Activated T-helper 2 cell treated with anti-CD3 and anti-CD28 coated beads, Interferon-gamma antibody, Interleukin-2, Interleukin-4, amounts not matched to agents 10 μg/mL and 5 μg/mL and 100 μg/mL, durations not matched to agents 14 hours and 24 hours and 36 hours (primary cell): ENCODE measurements around the gene IFI16. TPM values are rescaled to one million over a fixed set of nuclear protein-coding genes. Genes with fewer than 3 reads are reported as not detected.

Experiments
- DNase-seq: peaks from one replicate; pipeline ENCODE4 v3.0.0; 2021; ENCODE audit warnings: low spot score
- H3K27ac Mint-ChIP-seq: one replicate; pipeline ENCODE4 v1.8.0; 2021; ENCODE audit warnings: mixed read lengths
- H3K27me3 Mint-ChIP-seq: one replicate; pipeline ENCODE4 v1.8.0; 2021; ENCODE audit warnings: low read depth, mixed read lengths
- H3K36me3 Mint-ChIP-seq: one replicate; pipeline ENCODE4 v1.8.0; 2021; ENCODE audit warnings: low read depth, mixed read lengths
- H3K4me1 Mint-ChIP-seq: one replicate; pipeline ENCODE4 v1.8.0; 2021; ENCODE audit warnings: low read depth, mixed read lengths
- H3K4me3 Mint-ChIP-seq: one replicate; pipeline ENCODE4 v1.8.0; 2021; ENCODE audit warnings: low read depth, mild to moderate bottlenecking, moderate library complexity, mixed read lengths
- H3K9me3 Mint-ChIP-seq: one replicate; pipeline ENCODE4 v1.8.0; 2021; ENCODE audit warnings: mixed read lengths
- intact Hi-C: fragments of 100-400 bp; cut with micrococcal nuclease; formaldehyde crosslinking; loops from one replicate; pipeline ENCODE4 v1.15.1; 2023
- total RNA-seq: library from RNA; stranded (reverse); gene quantifications from 2 replicates; pipeline ENCODE4 v1.2.3, GENCODE V29; 2022

Gene IFI16
- total RNA-seq, result 108 and 113 TPM in 2 replicates

- Mint-ChIP-seq H3K27ac (peak within 1 kb of the TSS; percentile 99), H3K4me3 (peak within 1 kb of the TSS; percentile 96), H3K36me3 (peaks cover 81% of the 10 kb centered on the region), H3K9me3 (no peaks in the 10 kb centered on the region), H3K27me3 (no peaks in the 10 kb centered on the region), H3K4me1 (peaks cover 57% of the 10 kb centered on the region)
- intact Hi-C loops, result loop anchor here (1.0 to 10.0 kb wide), 10 partner anchors 41 to 1875 kb away; partner anchors contain the start of genes DCAF8, ETV3 and PYHIN1
- DNase-seq, result peak; percentile 70
These were observed at the start of gene IFI16 for GRCh38 chr1:159009704-159010361. IFI16 (plus strand) TSS chr1:159009907; CDS start chr1:159014681, 4,774 bp downstream.

GRCh38 chr1:158961178-158961577 is 48.5 kb upstream of the IFI16 start:
- Mint-ChIP-seq H3K4me1 (peaks cover 3% of the 10 kb centered on the region), H3K27ac (no peak overlapping the region), H3K9me3 (peaks cover 17% of the 10 kb centered on the region), H3K4me3 (no peak overlapping the region), H3K27me3 (no peaks in the 10 kb centered on the region), H3K36me3 (peaks cover 63% of the 10 kb centered on the region)
- DNase-seq, result no peak
- intact Hi-C loops, result no loop called here

- no peak for DNase-seq
- Mint-ChIP-seq H3K4me3 (no peak overlapping the region), H3K36me3 (peaks cover 76% of the 10 kb centered on the region), H3K27ac (no peak overlapping the region), H3K9me3 (peaks cover 21% of the 10 kb centered on the region), H3K27me3 (no peaks in the 10 kb centered on the region), H3K4me1 (peaks cover 6% of the 10 kb centered on the region)
- intact Hi-C loops, result no loop called here
These were observed 46.7 kb upstream of the IFI16 start for GRCh38 chr1:158962983-158963382.

GRCh38 chr1:158969166-158969565 is 40.5 kb upstream of the IFI16 start:
- no peaks in the 10 kb centered on the region for H3K27me3 Mint-ChIP-seq
- no peak overlapping the region for H3K4me3 Mint-ChIP-seq
- peaks cover 39% of the 10 kb centered on the region for H3K36me3 Mint-ChIP-seq
- intact Hi-C loops, result loop anchor here (1.0 to 2.0 kb wide), 6 partner anchors 26 to 150 kb away; partner anchors contain the start of genes IFI16 and MNDA
- H3K27ac Mint-ChIP-seq, result peak overlapping the region; percentile 81
- no peak for DNase-seq
- peaks cover 26% of the 10 kb centered on the region for H3K4me1 Mint-ChIP-seq
- H3K9me3 Mint-ChIP-seq, result peaks cover 21% of the 10 kb centered on the region

- Mint-ChIP-seq H3K27me3 (no peaks in the 10 kb centered on the region), H3K9me3 (peaks cover 19% of the 10 kb centered on the region), H3K27ac (peak overlapping the region; percentile 81), H3K4me3 (no peak overlapping the region), H3K36me3 (peaks cover 37% of the 10 kb centered on the region), H3K4me1 (peaks cover 29% of the 10 kb centered on the region)
- intact Hi-C loops, result loop anchor here (1.0 to 10.0 kb wide), 7 partner anchors 27 to 325 kb away; partner anchors contain the start of genes IFI16 and MNDA
- DNase-seq, result no peak
These were observed 39.9 kb upstream of the IFI16 start for GRCh38 chr1:158969855-158970254.

GRCh38 chr1:158972841-158973240 is 36.9 kb upstream of the IFI16 start:
- peaks cover 33% of the 10 kb centered on the region for H3K4me1 Mint-ChIP-seq
- no peak for DNase-seq

GRCh38 chr1:158976219-158976618 is 33.5 kb upstream of the IFI16 start:
- no peaks in the 10 kb centered on the region for H3K27me3 Mint-ChIP-seq
- peaks cover 20% of the 10 kb centered on the region for H3K4me1 Mint-ChIP-seq
- H3K36me3 Mint-ChIP-seq, result peaks cover 32% of the 10 kb centered on the region
- H3K27ac Mint-ChIP-seq, result no peak overlapping the region
- DNase-seq, result no peak
- no peak overlapping the region for H3K4me3 Mint-ChIP-seq
- intact Hi-C loops, result loop anchor here (10.0 kb wide), 1 partner anchor 331 kb away; no protein-coding TSS in a partner anchor
- peaks cover 6% of the 10 kb centered on the region for H3K9me3 Mint-ChIP-seq

More at GRCh38 chr1:158972841-158973240, 36.9 kb upstream of the IFI16 start:
- H3K9me3 Mint-ChIP-seq, result peaks cover 4% of the 10 kb centered on the region
- H3K4me3 Mint-ChIP-seq, result no peak overlapping the region
- H3K27ac Mint-ChIP-seq, result no peak overlapping the region
- intact Hi-C loops, result loop anchor here (2.0 to 10.0 kb wide), 2 partner anchors 174 to 328 kb away; no protein-coding TSS in a partner anchor
- H3K36me3 Mint-ChIP-seq, result peaks cover 25% of the 10 kb centered on the region
- H3K27me3 Mint-ChIP-seq, result no peaks in the 10 kb centered on the region

- Mint-ChIP-seq H3K36me3 (peaks cover 42% of the 10 kb centered on the region), H3K4me3 (no peak overlapping the region)
These were observed 31.0 kb upstream of the IFI16 start for GRCh38 chr1:158978730-158979129.

GRCh38 chr1:158979229-158979628 is 30.5 kb upstream of the IFI16 start:
- no peak overlapping the region for H3K27ac Mint-ChIP-seq
- peaks cover 30% of the 10 kb centered on the region for H3K9me3 Mint-ChIP-seq
- peaks cover 9% of the 10 kb centered on the region for H3K4me1 Mint-ChIP-seq
- no peak overlapping the region for H3K4me3 Mint-ChIP-seq
- peaks cover 3% of the 10 kb centered on the region for H3K27me3 Mint-ChIP-seq
- DNase-seq, result no peak
- peaks cover 42% of the 10 kb centered on the region for H3K36me3 Mint-ChIP-seq
- intact Hi-C loops, result loop anchor here (10.0 kb wide), 1 partner anchor 334 kb away; no protein-coding TSS in a partner anchor

More at GRCh38 chr1:158978730-158979129, 31.0 kb upstream of the IFI16 start:
- Mint-ChIP-seq H3K4me1 (peaks cover 9% of the 10 kb centered on the region), H3K9me3 (peaks cover 25% of the 10 kb centered on the region), H3K27ac (no peak overlapping the region), H3K27me3 (peaks cover 3% of the 10 kb centered on the region)
- intact Hi-C loops, result loop anchor here (10.0 kb wide), 1 partner anchor 334 kb away; no protein-coding TSS in a partner anchor
- DNase-seq, result no peak

- Mint-ChIP-seq H3K4me3 (no peak overlapping the region), H3K27me3 (peaks cover 3% of the 10 kb centered on the region), H3K4me1 (no peaks in the 10 kb centered on the region), H3K36me3 (peaks cover 43% of the 10 kb centered on the region), H3K27ac (no peak overlapping the region), H3K9me3 (peaks cover 42% of the 10 kb centered on the region)
- no peak for DNase-seq
- intact Hi-C loops, result no loop called here
These were observed 26.5 kb upstream of the IFI16 start for GRCh38 chr1:158983235-158983634.

GRCh38 chr1:158984386-158984785 is 25.3 kb upstream of the IFI16 start:
- H3K4me1 Mint-ChIP-seq, result no peaks in the 10 kb centered on the region
- H3K9me3 Mint-ChIP-seq, result peaks cover 42% of the 10 kb centered on the region
- DNase-seq, result no peak
- intact Hi-C loops, result no loop called here
- peaks cover 44% of the 10 kb centered on the region for H3K36me3 Mint-ChIP-seq
- peaks cover 3% of the 10 kb centered on the region for H3K27me3 Mint-ChIP-seq
- no peak overlapping the region for H3K27ac Mint-ChIP-seq
- H3K4me3 Mint-ChIP-seq, result no peak overlapping the region

GRCh38 chr1:158989424-158989823 is 20.3 kb upstream of the IFI16 start:
- DNase-seq, result no peak
- peaks cover 38% of the 10 kb centered on the region for H3K9me3 Mint-ChIP-seq
- no peak overlapping the region for H3K27ac Mint-ChIP-seq
- H3K27me3 Mint-ChIP-seq, result peaks cover 1% of the 10 kb centered on the region
- no peak overlapping the region for H3K4me3 Mint-ChIP-seq
- intact Hi-C loops, result no loop called here
- H3K4me1 Mint-ChIP-seq, result no peaks in the 10 kb centered on the region
- peaks cover 60% of the 10 kb centered on the region for H3K36me3 Mint-ChIP-seq

GRCh38 chr1:158992787-158993312 is 16.9 kb upstream of the IFI16 start:
- no peak for DNase-seq
- no peak overlapping the region for H3K27ac Mint-ChIP-seq
- no peak overlapping the region for H3K4me3 Mint-ChIP-seq
- peaks cover 16% of the 10 kb centered on the region for H3K4me1 Mint-ChIP-seq
- H3K36me3 Mint-ChIP-seq, result peaks cover 66% of the 10 kb centered on the region
- peaks cover 40% of the 10 kb centered on the region for H3K9me3 Mint-ChIP-seq
- intact Hi-C loops, result no loop called here
- peaks cover 1% of the 10 kb centered on the region for H3K27me3 Mint-ChIP-seq
